HG02798 (cell line): ENCODE data around the gene ADA.
"Not testable (repeated sequence)": the region's sequence is repeated elsewhere in the genome, so short reads cannot be mapped to it uniquely, and the experiment has no call there.

Experiments
- ATAC-seq: cut with Tn5 transposase; IDR thresholded peaks from one replicate; pipeline ENCODE4 v1.9.1; 2021; ENCODE audit warnings: mild to moderate bottlenecking; ENCODE audit not compliant: unreplicated experiment, poor library complexity

ADA gene

DNA sequence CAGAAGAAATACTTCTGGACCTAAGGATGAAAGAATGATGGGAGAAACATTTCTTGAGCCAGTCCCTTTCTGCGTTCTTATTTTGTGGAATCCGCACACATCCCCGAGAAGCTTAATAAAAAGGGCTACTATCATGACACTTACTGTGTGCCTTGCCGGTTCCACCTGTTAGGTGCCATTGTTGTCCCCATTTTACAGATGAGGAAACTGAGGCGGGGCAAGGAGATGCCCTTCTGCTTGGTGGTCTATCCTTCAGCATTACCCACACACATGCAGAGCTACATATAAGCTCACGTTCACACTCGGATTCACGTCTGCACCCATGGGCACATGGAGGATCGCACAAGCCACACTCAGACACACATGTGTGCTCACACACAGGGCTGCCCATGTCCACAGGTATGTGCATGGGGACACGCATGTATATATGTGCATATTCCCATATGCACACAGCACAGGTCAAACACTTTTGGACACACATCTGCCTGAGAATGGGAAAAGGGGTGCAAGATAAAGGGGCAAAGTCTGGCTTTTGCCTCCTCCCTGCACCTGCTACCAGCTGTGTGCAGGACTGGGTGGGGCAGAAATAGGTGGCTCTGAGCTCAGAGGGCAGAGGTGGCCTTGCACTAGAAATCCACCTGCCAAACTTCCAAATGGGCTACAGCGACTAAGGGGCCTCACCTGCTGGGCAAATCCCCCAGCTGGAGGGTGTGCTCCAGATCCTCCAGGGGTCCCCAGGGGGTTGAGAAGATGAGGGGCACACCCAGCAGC, 30.5 kb upstream of the ADA start:
- ATAC-seq, result no peak

DNA sequence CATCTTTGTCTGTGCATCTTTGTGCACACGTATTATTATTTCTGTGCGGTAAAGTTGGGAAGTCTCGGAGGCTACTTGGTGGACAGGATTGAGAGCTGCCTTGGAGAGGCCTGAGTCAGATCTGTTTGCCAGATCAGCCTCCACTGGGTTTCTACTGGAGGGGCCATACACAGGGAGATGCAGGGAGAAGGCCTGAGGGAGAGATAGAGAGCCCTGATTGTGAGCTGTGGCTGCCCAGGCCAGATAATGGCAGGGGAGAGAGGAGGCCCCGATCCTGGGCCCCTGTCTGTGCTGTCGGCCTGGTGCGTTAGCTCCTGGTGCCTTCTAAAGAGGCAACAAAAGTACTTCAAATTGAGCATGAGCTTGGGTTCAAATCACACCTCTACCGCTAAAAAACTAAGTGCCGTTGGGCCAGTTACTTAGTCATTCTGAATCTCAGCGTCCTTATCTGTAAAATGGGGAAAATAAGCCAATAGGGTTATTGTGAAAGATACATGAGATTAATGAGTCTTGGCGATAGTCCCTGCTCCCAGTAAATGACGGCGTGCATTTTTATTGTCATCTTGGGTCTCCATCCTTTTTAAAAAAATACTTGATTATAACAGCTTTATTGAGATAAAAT, 27.6 kb upstream of the ADA start:
- no peak for ATAC-seq

DNA sequence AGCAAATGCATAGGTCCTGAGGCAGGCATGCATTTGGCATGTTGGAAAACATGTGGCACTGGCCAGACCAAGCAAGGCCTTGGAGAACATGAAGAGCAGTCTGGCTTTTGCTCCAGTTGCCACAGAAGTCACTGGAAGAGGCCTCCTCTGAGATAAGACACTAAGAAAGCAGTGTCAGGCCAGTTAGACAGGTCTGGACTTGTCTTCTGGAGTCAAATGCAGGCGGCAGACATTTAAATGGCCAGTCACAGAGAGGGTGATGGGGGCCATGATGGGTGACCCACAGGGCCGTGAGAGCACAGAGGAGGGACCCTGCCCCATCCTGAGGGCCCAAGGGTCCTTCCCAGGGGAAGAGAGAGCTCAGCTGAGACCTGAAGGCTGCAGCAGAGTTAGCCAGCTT, 26.7 kb upstream of the ADA start:
- ATAC-seq, result no peak

DNA sequence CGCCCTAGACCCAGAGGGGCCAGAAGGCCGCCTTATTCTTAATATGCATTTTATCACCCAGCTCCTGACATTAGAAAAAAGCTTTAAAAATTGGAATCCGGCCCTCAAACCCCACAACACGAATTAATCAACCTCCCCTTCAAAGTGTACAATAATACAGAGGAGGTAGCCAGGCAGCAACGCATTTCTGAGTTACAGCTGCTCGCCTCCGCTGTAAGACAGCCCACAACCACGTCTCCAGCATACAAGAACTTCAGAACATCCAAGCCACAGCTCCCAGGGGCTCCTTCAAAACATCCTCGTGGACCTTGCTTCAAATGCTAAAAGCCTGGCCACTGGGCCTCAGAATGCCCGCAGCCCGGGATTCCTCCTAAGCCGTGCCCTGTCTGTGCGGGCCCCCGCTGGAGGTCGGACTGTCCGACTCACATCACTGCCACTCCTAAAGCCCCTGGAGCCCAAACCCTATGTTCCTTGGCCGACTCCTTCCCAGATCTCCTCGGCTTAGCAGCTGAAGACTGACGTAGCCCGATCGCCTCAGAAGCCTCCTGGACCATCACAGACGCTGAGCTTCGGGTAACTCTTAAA, 20.9 kb upstream of the ADA start:
- ATAC-seq, result not testable (repeated sequence)

DNA sequence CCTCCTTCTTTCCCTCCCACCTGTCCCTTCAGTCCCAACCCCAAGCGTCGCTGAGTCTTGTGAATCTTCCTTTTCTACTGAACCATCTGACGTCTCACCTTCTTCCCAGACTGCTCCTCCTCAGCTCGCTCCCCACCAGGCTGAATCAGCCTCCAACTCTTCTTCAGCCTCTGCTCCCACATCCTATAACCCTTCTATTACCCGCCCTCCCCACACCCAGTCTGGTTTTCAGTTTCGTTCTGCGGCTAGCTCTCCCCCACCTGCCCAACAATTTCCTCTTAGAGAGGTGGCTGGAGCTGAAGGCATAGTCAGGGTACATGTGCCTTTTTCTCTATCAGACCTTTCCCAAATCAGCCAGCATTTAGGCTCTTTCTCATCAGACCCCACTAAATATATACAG, 20.0 kb upstream of the ADA start:
- ATAC-seq, result not testable (repeated sequence)

DNA sequence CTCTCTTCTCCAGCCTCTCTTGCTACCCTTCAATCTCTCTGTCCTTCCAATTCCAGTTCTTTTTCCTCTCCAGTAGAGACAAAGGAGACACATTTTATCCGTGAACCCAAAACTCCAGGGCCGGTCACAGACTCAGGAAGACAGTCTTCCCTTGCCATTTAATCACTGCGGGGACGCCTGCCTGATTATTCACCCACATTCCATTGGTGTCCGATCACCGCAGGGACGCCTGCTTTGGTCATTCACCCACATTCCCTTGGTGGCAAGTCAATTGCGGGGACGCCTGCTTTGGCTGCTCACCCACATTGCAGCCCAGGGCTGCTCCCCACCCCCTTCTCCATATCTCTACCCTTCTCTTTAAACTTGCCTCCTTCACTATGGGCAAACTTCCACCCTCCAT, 19.4 kb upstream of the ADA start:
- ATAC-seq, result not testable (repeated sequence)

DNA sequence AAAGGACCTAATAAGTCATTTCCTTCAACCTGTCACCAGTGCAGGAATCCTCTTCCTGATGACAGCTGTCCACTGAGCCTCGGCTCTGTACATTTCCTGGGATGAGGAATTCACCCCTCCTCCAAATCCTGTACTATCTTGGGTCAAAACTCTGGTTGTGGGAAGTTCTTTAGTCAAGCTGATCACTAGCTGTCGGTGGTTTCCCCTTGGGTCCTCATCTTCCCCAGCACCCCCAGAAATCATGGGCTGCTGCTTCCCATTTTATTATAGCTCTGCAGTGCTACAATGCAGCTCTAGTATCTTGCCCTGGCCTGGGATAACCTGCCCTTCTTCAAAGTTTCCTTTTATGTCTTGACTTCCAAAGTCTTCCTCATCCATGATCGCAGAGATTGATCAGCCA, 14.6 kb upstream of the ADA start:
- no peak for ATAC-seq

DNA sequence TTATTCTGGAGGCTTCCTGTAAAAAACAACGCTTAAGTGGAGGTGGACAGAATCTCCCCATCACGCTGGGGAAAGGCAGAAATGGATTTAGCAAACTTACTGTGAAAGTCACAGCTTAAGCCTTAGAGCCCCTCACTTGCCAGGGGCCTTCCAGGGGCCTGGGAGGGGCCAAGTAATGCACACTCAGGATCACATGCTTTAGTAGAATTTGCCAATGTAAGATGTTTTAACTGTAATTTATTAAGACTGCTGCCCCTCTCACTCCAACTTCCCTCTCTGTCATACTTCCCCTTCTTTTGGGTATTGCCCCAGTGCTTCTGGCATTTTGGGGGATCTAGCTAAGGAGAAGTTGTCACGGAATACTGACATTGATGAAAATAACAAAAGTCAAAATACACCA, 12.6 kb upstream of the ADA start:
- no peak for ATAC-seq

DNA sequence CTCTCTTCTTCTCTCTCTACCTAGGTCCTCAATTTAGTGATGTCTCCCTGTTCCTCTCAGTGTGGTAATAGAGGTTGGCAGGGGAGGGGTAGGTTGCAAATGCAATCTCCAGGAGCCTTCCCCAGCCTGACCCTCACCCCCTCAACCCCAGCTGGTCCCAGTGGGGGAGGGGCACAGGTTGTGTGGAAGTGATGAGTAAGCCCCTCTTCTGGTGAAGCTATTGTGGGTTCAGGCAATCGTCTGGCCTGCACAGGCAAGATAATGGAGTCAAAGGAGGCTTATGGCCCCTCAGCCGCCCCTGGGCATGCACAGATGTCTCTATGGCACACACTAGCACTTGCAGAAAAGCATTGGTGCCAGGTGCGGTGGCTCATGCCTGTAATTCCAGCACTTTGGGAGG, 10.8 kb upstream of the ADA start:
- no peak for ATAC-seq

DNA sequence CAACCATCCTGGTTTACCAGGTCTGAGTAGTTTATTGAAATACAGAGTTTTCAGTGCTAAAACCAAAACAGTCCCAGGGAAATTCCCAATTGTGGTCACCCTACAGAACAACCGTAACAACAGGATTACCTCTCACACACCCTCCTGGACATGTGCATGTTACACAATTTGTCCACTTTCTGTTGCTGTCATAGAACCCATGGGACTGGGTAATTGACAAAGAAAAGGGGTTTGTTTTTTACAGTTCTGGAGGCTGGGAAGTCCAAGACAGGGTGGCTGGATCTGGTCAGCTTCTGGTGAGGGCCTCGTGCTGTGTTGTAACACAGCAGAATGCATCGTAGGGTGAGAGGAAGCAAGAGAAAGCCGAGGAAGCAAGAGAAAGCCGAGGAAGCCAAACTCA, 9.1 kb upstream of the ADA start:
- no peak for ATAC-seq

DNA sequence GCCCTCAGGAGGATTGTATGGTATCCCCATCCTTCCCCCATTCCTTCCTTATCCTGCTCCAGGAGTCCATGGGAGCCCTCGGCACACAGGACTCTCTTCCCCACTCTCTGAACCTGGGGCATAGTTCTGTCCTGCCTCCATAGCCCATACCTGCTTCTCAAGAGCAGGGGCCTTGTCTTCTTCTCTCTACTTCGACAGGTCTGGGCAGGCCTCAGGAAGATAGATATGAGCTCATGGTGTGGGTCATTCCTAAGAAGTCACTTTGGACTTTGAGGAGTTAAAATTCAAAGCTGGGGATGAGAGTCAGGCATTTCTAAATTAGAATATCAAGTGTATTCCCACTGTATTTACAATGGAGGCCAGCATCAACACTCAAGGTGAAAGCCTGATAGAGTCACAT, 8.4 kb upstream of the ADA start:
- no peak for ATAC-seq

DNA sequence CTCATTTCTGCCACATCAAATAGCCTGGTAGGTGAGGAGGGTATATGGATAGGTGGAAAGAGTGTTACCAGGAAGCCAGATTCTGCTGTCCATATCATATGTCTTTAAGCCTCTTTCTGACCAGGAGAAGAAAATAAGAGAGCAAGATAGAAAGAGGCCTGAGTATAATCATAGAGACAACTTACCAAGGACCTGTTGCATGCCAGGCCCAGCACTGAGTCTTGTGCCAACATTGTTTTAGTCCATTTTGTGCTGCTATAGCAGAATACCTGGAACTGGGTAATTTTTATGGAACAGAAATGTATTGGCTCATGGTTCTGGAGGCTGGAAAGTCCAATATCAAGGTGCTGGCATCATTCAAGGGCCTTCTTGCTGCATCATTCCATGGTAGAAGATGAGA, 7.3 kb upstream of the ADA start:
- no peak for ATAC-seq

DNA sequence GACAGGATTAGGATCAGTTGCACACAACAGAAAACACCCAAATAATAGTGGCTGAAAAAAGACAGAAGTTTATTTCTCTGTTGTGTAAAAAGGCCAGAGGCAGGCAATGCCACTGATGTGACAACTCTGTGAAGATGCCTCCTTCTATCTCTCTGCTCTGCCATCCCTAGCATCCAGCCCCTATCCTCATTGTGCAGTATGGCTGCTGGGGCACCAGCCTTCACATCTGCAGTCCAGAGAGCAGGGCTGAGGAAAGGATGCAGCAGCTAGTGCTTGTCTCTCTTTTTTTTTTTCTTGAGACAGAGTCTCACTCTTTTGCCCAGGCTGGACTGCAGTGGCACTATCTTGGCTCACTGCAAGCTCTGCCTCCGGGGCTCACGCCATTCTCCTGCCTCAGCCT, 6.4 kb upstream of the ADA start:
- ATAC-seq, result no peak

DNA sequence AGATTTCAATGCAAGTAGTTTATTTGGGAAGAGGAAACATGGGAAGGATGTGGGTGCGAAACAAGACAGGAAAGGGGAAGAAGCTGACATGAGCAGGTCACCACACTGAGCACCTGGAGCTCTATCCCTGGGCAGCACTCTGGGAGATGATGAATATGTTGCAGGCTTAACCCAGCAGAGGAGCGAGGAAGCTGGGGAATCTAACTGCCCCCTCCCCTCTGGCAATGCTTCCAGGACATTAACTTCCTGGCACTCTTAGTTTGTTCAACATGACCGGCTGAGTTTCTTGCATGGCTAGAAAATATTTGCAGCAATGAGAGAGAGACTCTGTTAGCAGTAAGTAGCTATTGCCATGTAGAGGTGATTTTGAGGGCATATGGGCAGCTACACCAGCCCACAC, 4.9 kb upstream of the ADA start:
- no peak for ATAC-seq

DNA sequence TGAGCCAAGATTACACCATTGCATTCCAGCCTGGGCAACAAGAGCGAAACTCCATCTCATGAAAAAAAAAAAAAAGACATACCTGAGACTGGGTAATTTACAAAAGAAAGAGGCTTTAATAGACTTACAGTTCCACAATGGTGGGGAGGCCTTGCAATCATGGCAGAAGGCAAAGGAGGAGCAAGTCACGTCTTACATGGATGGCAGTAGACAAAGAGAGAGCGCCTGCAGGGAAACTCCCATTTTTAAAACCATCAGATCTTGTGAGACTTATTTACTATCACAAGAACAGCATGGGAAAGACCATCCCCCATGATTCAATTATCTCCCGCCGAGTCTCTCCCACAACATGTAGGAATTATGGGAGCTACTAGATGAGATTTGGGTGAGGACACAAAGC, 2.7 kb upstream of the ADA start:
- not testable (repeated sequence) for ATAC-seq

DNA sequence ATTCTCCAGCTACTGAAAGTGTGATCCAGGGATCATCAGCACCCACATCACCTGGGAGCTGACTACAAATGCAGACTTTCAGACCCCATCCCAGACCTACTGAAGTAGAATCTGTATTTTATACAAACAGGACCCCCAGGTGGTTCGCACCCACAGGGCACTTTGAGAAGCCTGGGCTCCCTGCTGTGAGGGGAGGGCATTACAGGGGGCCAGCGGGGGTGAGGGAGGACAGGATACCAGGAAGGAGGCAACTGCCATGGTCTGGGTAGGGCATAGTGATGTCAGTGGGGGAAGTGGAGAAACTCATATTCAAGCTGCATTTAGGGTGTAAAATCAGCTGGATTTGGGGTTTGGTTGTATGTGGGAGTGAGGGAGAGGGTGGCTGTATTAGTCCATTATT, 2.0 kb upstream of the ADA start:
- no peak for ATAC-seq

DNA sequence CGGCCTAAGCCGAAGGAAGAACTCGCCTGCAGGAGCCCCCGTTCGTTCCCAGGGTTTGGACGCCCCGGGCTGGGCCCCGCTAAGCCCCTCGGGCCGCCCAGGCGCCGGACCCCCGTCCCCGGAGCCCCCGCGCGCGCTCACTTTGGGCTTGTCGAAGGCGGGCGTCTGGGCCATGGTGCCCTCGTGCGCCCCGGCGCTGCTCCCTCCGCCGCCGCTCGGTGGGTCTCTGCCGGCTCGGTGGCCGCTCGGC, 140 bp downstream of the ADA start:
- ATAC-seq, result no peak

DNA sequence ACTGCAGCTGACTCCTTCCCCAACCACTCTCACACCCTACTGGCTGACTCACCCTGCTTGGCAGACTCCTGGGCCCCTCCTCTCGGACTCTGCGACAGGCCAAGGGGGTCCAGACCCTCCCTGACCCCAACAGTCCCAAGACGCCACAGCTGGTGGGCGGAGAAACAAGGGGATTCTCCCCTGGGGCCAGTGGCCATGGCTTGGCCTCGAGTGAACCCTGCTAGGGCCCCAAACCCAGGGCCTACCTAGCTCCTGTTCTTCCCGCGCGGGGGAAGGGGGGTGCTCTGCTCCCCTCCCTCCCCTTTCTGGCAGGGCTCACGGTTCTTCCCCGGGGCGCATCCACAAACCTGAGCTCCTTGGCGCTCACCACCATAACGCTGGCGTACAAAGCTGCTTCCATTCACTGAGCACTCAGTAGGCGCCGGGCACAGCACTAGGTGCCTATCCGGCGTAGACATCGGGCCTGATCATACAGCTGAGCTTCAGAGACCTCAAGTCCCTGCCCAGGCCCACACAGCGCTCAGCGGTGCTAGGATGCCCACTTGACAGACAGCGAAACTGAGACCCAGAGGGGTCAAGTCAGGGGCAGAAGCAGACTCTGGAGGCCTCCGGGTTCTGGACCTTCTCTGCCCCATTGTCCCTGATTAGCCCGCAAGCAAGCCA, 597 bp downstream of the ADA start:
- ATAC-seq, result no peak

DNA sequence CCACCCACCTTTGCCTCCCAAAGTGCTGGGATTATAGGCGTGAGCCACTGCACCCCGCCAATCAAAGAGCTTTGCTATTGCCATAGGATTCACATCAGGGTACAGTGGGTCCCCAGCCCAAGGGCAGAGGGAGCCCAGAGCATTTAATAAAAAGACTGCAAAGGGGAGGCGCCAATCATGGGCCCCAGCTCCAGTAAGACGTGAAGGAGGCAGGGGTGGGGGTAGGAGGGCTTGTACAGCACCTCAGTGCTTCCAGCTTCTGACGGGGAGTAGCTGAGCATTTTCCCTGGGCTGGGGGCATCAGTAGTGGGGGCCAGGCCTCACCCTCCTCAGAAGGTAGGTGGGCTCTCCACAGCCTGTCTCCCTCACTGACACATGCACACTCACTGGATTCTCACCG, 1.5 kb downstream of the ADA start:
- ATAC-seq, result no peak

DNA sequence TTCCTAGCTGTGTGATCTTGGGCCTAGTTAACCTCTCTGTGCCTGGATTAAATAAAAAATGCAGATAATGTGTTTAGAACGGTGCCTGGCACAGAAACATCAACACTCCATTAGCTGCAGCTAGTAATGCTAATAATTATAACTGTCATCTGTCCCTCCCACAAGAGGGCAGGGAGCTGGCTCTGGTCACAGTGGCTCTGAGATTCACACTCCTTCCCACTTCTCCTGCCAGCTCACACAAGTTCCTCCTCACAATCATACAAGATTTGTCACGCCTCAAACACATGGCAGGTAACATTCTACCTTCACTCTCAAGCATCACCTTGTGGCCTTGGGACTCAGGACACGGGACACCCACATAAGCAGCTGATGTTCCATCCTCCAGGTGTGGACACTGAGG, 2.4 kb downstream of the ADA start:
- ATAC-seq, result no peak

DNA sequence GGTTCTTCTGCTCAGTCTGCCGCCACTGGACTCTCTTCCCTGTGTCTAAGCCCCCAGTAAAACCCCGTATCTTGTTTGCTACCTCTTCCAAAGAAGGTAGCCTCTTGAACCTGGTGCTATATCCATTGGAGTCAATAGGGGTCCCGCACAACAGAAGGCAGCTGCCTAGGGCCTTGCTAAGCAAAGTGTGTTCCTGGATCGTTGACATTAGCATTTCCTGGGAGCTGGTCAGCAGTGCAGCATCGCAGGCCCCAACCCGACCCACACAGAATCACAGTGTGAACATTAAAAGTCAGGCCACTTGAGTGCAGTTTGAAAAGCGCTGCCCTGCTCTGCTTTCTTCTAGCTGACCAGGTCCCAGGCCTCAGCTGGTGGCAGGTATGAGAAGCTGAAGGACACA, 2.9 kb downstream of the ADA start:
- no peak for ATAC-seq

DNA sequence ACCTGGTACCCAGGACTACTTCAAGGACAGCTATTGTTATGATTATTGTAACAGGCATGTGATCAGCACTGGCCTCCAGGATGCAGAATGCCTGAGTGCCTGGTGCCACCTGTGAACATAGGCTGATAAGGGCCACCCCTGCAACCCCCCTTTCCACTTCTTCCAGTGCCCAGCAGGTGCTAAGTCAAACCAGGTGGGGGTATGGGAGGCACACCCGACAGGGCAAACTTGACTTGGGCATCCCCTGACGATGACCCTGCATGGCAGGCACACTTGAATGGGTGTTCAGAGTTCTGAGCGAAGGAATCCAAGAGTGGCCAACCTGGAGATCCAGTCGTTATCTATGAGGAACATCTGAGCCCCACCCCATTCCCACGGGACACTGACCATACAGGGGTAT, 3.4 kb downstream of the ADA start:
- ATAC-seq, result no peak
